ENCODE data around the gene DHRS3.

The DHRS3 gene

GRCh38 chr1:12546771-12547585, 71.0 kb downstream of the DHRS3 start:
- H3K27ac ChIP-seq: no peak overlapping the region
- H3K4me3 ChIP-seq (ENCODE audit: low read depth in 1 of 2, low read length in 1 of 2): no peak overlapping the region
- no peaks in the 10 kb centered on the region for H3K4me1 ChIP-seq (ENCODE audit: control insufficient read depth in 1 of 2, insufficient read depth in 1 of 2, low read depth in 1 of 2, low read length in 1 of 2)
- TF ChIP-seq, protein P1, sequence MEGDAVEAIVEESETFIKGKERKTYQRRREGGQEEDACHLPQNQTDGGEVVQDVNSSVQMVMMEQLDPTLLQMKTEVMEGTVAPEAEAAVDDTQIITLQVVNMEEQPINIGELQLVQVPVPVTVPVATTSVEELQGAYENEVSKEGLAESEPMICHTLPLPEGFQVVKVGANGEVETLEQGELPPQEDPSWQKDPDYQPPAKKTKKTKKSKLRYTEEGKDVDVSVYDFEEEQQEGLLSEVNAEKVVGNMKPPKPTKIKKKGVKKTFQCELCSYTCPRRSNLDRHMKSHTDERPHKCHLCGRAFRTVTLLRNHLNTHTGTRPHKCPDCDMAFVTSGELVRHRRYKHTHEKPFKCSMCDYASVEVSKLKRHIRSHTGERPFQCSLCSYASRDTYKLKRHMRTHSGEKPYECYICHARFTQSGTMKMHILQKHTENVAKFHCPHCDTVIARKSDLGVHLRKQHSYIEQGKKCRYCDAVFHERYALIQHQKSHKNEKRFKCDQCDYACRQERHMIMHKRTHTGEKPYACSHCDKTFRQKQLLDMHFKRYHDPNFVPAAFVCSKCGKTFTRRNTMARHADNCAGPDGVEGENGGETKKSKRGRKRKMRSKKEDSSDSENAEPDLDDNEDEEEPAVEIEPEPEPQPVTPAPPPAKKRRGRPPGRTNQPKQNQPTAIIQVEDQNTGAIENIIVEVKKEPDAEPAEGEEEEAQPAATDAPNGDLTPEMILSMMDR (IDR thresholded peaks at IDR 0.05): no peak
- H3K36me3 ChIP-seq: no peaks in the 10 kb centered on the region
- no peaks in the 10 kb centered on the region for H3K9me3 ChIP-seq
- no peaks in the 10 kb centered on the region for H3K27me3 ChIP-seq

GRCh38 chr1:12544992-12545391, 73.0 kb downstream of the DHRS3 start:
- TF ChIP-seq, protein P1 (IDR thresholded peaks at IDR 0.05): no peak
- Histone ChIP-seq H3K4me1 (ENCODE audit: control insufficient read depth in 1 of 2, insufficient read depth in 1 of 2, low read depth in 1 of 2, low read length in 1 of 2) (no peaks in the 10 kb centered on the region), H3K9me3 (no peaks in the 10 kb centered on the region), H3K36me3 (no peaks in the 10 kb centered on the region), H3K27ac (no peak overlapping the region), H3K27me3 (peaks cover 7% of the 10 kb centered on the region), H3K4me3 (ENCODE audit: low read depth in 1 of 2, low read length in 1 of 2) (no peak overlapping the region)

- TF ChIP-seq, protein P1 (IDR thresholded peaks at IDR 0.05): no peak
- H3K27ac ChIP-seq: no peak overlapping the region
- no peaks in the 10 kb centered on the region for H3K9me3 ChIP-seq
- H3K36me3 ChIP-seq: no peaks in the 10 kb centered on the region
- peaks cover 14% of the 10 kb centered on the region for H3K27me3 ChIP-seq
- no peak overlapping the region for H3K4me3 ChIP-seq (ENCODE audit: low read depth in 1 of 2, low read length in 1 of 2)
- no peaks in the 10 kb centered on the region for H3K4me1 ChIP-seq (ENCODE audit: control insufficient read depth in 1 of 2, insufficient read depth in 1 of 2, low read depth in 1 of 2, low read length in 1 of 2)
These were observed 73.7 kb downstream of the DHRS3 start for GRCh38 chr1:12544357-12544756.

- Histone ChIP-seq H3K9me3 (no peaks in the 10 kb centered on the region), H3K4me1 (ENCODE audit: control insufficient read depth in 1 of 2, insufficient read depth in 1 of 2, low read depth in 1 of 2, low read length in 1 of 2) (no peaks in the 10 kb centered on the region), H3K4me3 (ENCODE audit: low read depth in 1 of 2, low read length in 1 of 2) (no peak overlapping the region), H3K27me3 (peaks cover 15% of the 10 kb centered on the region), H3K27ac (no peak overlapping the region), H3K36me3 (no peaks in the 10 kb centered on the region)
- TF ChIP-seq, protein P1 (IDR thresholded peaks at IDR 0.05): no peak
These were observed 74.3 kb downstream of the DHRS3 start for GRCh38 chr1:12543740-12544154.

DNA sequence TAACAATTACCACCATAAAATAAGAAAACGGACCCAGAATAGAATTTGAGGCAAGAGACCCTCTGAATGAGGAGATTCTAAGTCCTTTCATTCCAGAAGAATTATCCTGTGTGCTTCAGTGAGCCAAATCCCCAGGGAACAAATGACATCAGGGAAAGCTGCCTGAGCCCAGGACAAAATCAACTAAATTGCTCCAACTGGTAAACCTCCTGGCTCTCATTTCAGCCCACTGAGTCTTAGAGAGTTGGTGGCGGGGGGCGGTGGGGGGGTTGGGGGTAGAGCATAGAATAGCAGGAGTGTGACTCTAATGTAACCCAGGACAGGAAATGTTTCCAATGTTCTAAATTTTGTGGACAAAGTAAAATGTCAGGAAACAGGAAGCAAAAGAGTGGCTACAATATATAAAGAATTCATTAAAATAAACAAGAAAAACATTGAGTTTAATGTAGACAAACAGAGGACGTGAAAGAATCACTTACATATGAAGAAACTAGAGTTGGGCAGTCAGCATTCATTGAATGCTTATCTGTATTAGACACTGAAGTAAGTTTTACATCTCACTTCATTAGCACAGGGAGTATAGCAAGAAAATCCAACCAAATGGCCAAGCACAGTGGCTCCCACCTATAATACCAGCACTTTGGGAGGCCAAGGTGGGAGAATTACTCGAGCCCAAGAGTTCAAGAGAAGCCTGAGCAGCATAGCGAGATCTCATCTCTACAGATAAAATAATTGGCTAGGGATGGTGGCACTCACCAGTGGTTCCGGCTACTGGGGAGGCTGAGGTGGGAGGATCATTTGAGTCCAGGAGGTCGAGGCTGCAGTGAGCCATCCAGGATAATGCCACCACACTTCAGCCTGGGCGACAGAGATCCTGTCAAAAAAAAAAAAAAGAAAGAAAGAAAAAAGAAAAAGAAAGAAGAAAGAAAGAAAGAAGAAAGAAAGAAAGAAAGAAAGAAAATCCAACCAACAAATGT, 75.1 kb downstream of the DHRS3 start:
- Histone ChIP-seq H3K36me3 (no peaks in the 10 kb centered on the region), H3K9me3 (no peaks in the 10 kb centered on the region), H3K27me3 (peaks cover 15% of the 10 kb centered on the region), H3K27ac (no peak overlapping the region), H3K4me3 (ENCODE audit: low read depth in 1 of 2, low read length in 1 of 2) (no peak overlapping the region), H3K4me1 (ENCODE audit: control insufficient read depth in 1 of 2, insufficient read depth in 1 of 2, low read depth in 1 of 2, low read length in 1 of 2) (no peaks in the 10 kb centered on the region)
- TF ChIP-seq, protein P1 (IDR thresholded peaks at IDR 0.05): no peak

All from neutrophil (primary cell).